Upper lobe of left lung (tissue), 6 donors: Measurements from ENCODE around the gene ZNF845. TPM values are rescaled to one million over a fixed set of nuclear protein-coding genes. Genes with fewer than 3 reads are reported as not detected.

Experiments
- ATAC-seq, 2 donors: fragments of 200-7000 bp; cut with Tn5 transposase; one replicate each; pipeline ENCODE4 v1.9.1; 2022; ENCODE audit warnings: mild to moderate bottlenecking in 2 of 2, moderate library complexity in 2 of 2; ENCODE audit not compliant: low FRiP score in 2 of 2
- DNase-seq, 2 donors: peaks; one replicate each; pipeline ENCODE4 v3.0.0-alpha.2; 2019 to 2020
- H3K27ac ChIP-seq, 4 donors: fragments of 200-600 bp; sonication (generic); one replicate each; pipeline ENCODE4 v1.5.1; 2016 to 2019
- H3K27me3 ChIP-seq, 4 donors: fragments of 200-600 bp; sonication (generic); one replicate each; pipeline ENCODE4 v1.5.1; 2017 to 2019
- H3K36me3 ChIP-seq, 4 donors: fragments of 200-600 bp; sonication (generic); one replicate each; pipeline ENCODE4 v1.5.1; 2016 to 2019
- H3K4me1 ChIP-seq, 4 donors: fragments of 200-600 bp; sonication (generic); one replicate each; pipeline ENCODE4 v1.5.1; 2018 to 2019
- H3K4me3 ChIP-seq, 4 donors: fragments of 200-600 bp; sonication (generic); one replicate each; pipeline ENCODE4 v1.5.1; 2017 to 2019; ENCODE audit warnings: mild to moderate bottlenecking in 2 of 4, moderate library complexity in 1 of 4
- H3K9me3 ChIP-seq, 4 donors: fragments of 200-600 bp; sonication (generic); one replicate each; pipeline ENCODE4 v1.5.1; 2018 to 2019
- CTCF ChIP-seq, 6 experiments: fragments of 450-650 bp in 4 of 6; fragments of 200-600 bp in 2 of 6; sonication (generic) in 2 of 6; IDR thresholded peaks; one replicate each; pipeline ENCODE4 v1.5.1; 2016 to 2019; ENCODE audit warnings: antibody characterized with exemption in 6 of 6
- EP300 ChIP-seq, 4 donors: sonication (generic); formaldehyde crosslinking; IDR thresholded peaks; one replicate each; pipeline ENCODE4 v1.5.1; 2017; ENCODE audit warnings: antibody characterized with exemption in 4 of 4, control low read depth in 2 of 4
- POLR2A ChIP-seq, 4 donors: fragments of 450-650 bp; IDR thresholded peaks; one replicate each; pipeline ENCODE4 v1.5.1; 2016 to 2017; ENCODE audit warnings: antibody characterized with exemption in 4 of 4, mild to moderate bottlenecking in 2 of 4
- POLR2AphosphoS5 ChIP-seq, 2 donors: sonication (generic); formaldehyde crosslinking; IDR thresholded peaks; one replicate each; pipeline ENCODE4 v1.5.1; 2017; ENCODE audit warnings: antibody characterized with exemption in 2 of 2
- WGBS, 2 donors: methylation state at CpG; one replicate each; pipeline ENCODE4 v1.1.5; 2017 to 2018; 5-methylcytosine and 5-hydroxymethylcytosine counted together
- total RNA-seq, 6 donors: library from RNA; depleted of rRNA in 4 of 6; stranded (reverse); fragments of >200 nt in 4 of 6; gene quantifications; one replicate each; pipeline versions ENCODE4 v1.1.0 to v1.2.1, GENCODE V29; 2016 to 2021
- donor health status: DM: no; HTN: no; CAD: no; lungs with moderate emphysema.
- donor health status: DM: no; HTN: yes; CAD: no; lungs with severe emphysema.

The ZNF845 gene
- total RNA-seq, 6 donors from 2014 or later = 3.2 to 11.4 (median 6.2) TPM

GRCh38 chr19:53308339-53308811, 25.2 kb upstream of the ZNF845 start:
- peak in 5 of 6 experiments; percentile 44 to 72 (median 51) for TF ChIP-seq CTCF (IDR thresholded peaks at IDR 0.05)
- no peak for TF ChIP-seq POLR2AphosphoS5 (IDR thresholded peaks at IDR 0.05)
- no peak for TF ChIP-seq EP300 (IDR thresholded peaks at IDR 0.05)
- TF ChIP-seq POLR2A (IDR thresholded peaks at IDR 0.05) = no peak
- ATAC-seq (peak in 1 of 2 donors; percentile 51), DNase-seq (peak in 1 of 2 donors; percentile 73)
- H3K9me3 ChIP-seq = peaks cover 0 to 11% (median 5%) of the 10 kb centered on the region in 4 donors
- no peak overlapping the region for H3K27ac ChIP-seq
- H3K36me3 ChIP-seq = no peaks in the 10 kb centered on the region
- H3K4me3 ChIP-seq = peak overlapping the region in 1 of 4 donors; percentile 11
- no peaks in the 10 kb centered on the region for H3K27me3 ChIP-seq
- WGBS, 2 donors = 3 to 8% methylated on average over 12 to 30 of the region's 32 CpGs
- peaks cover 0 to 8% (median 1%) of the 10 kb centered on the region in 4 donors for H3K4me1 ChIP-seq

GRCh38 chr19:53311044-53311443, 22.5 kb upstream of the ZNF845 start:
- Histone ChIP-seq H3K4me3 (no peak overlapping the region), H3K9me3 (peaks cover 0 to 11% (median 5%) of the 10 kb centered on the region in 4 donors), H3K36me3 (no peaks in the 10 kb centered on the region), H3K27ac (no peak overlapping the region), H3K4me1 (peaks cover 0 to 8% (median 1%) of the 10 kb centered on the region in 4 donors), H3K27me3 (no peaks in the 10 kb centered on the region)
- no peak for ATAC-seq
- TF ChIP-seq POLR2AphosphoS5 (IDR thresholded peaks at IDR 0.05) (no peak), CTCF (IDR thresholded peaks at IDR 0.05) (no peak), EP300 (IDR thresholded peaks at IDR 0.05) (no peak), POLR2A (IDR thresholded peaks at IDR 0.05) (no peak)
- WGBS, 2 donors = 33 to 47% methylated on average over 11 of the region's 11 CpGs
- no peak for DNase-seq

- TF ChIP-seq POLR2AphosphoS5 (IDR thresholded peaks at IDR 0.05) = no peak
- TF ChIP-seq EP300 (IDR thresholded peaks at IDR 0.05) = no peak
- TF ChIP-seq CTCF (IDR thresholded peaks at IDR 0.05) = no peak
- no peak for TF ChIP-seq POLR2A (IDR thresholded peaks at IDR 0.05)
- 72 to 76% methylated on average over 12 of the region's 12 CpGs for WGBS, 2 donors
- no peak for DNase-seq
Measured at GRCh38 chr19:53311897-53312296, 21.7 kb upstream of the ZNF845 start.

GRCh38 chr19:53328967-53329366, 4.6 kb upstream of the ZNF845 start:
- TF ChIP-seq POLR2AphosphoS5 (IDR thresholded peaks at IDR 0.05) (no peak), CTCF (IDR thresholded peaks at IDR 0.05) (no peak), POLR2A (IDR thresholded peaks at IDR 0.05) (no peak), EP300 (IDR thresholded peaks at IDR 0.05) (no peak)
- H3K27ac ChIP-seq = no peak overlapping the region
- H3K9me3 ChIP-seq = peaks cover 0 to 31% (median 14%) of the 10 kb centered on the region in 4 donors
- ATAC-seq = peak; percentile 12 to 52
- no peaks in the 10 kb centered on the region for H3K27me3 ChIP-seq
- no peaks in the 10 kb centered on the region for H3K36me3 ChIP-seq
- DNase-seq = peak in 1 of 2 donors; percentile 80
- WGBS, 2 donors = 23 to 29% methylated on average over 17 to 24 of the region's 24 CpGs
- H3K4me1 ChIP-seq = peaks cover 0 to 9% (median 6%) of the 10 kb centered on the region in 4 donors
- peak overlapping the region in 2 of 4 donors; percentile 13 to 27 for H3K4me3 ChIP-seq

More at GRCh38 chr19:53311897-53312296, 21.7 kb upstream of the ZNF845 start:
- Histone ChIP-seq H3K27me3 (no peaks in the 10 kb centered on the region), H3K36me3 (no peaks in the 10 kb centered on the region), H3K4me3 (no peak overlapping the region), H3K27ac (no peak overlapping the region), H3K4me1 (peaks cover 0 to 8% (median 1%) of the 10 kb centered on the region in 4 donors), H3K9me3 (peaks cover 0 to 11% (median 5%) of the 10 kb centered on the region in 4 donors)
- no peak for ATAC-seq

- DNase-seq (no peak), ATAC-seq (no peak)
- Histone ChIP-seq H3K9me3 (peaks cover 0 to 27% (median 12%) of the 10 kb centered on the region in 4 donors), H3K4me1 (peaks cover 8 to 17% (median 12%) of the 10 kb centered on the region in 4 donors), H3K36me3 (peaks cover 0 to 3% (median 0%) of the 10 kb centered on the region in 4 donors), H3K27me3 (no peaks in the 10 kb centered on the region), H3K4me3 (peak overlapping the region in 3 of 4 donors; percentile 61 to 90 (median 78)), H3K27ac (peak overlapping the region in 2 of 4 donors; percentile 72 to 85)
- TF ChIP-seq EP300 (IDR thresholded peaks at IDR 0.05) (no peak), CTCF (IDR thresholded peaks at IDR 0.05) (no peak), POLR2AphosphoS5 (IDR thresholded peaks at IDR 0.05) (no peak), POLR2A (IDR thresholded peaks at IDR 0.05) (no peak)
- 65 to 79% methylated on average over 14 of the region's 14 CpGs for WGBS, 2 donors
Measured at GRCh38 chr19:53332484-53332883, 1.1 kb upstream of the ZNF845 start.
